ENCODE measurements around the gene CNTN3.

GRCh38 chr3:74639681-74640080, 25.2 kb upstream of the CNTN3 start:
- TF ChIP-seq CTCF (IDR thresholded peaks at IDR 0.05 in 4 of 5, conservative IDR thresholded peaks at IDR 0.05 in 1 of 5): no peak
- no peak for TF ChIP-seq POLR2A (IDR thresholded peaks at IDR 0.05)

Measured in gastrocnemius medialis (tissue), 4 donors.